Loucy (cell line): ENCODE results near the gene ARRDC2.
"Not testable (repeated sequence)": the region's sequence is repeated elsewhere in the genome, so short reads cannot be mapped to it uniquely, and the experiment has no call there.

ENCODE experiments used
- H2AFZ ChIP-seq: fragments of 200-600 bp; sonication (generic); 2 replicates; pipeline ENCODE4 v1.6.0; 2016; ENCODE audit warnings: antibody characterized with exemption, mild to moderate bottlenecking, low read length, moderate library complexity
- H3F3A ChIP-seq: fragments of 200-600 bp; 2 replicates; pipeline ENCODE4 v1.6.0; 2016; ENCODE audit warnings: antibody characterized with exemption, low read depth, mild to moderate bottlenecking
- H3K27me3 ChIP-seq: fragments of 200-600 bp; sonication (generic); 2 replicates; pipeline ENCODE4 v1.6.1; 2014; ENCODE audit warnings: low read length, mild to moderate bottlenecking; ENCODE audit not compliant: insufficient read depth, poor library complexity, severe bottlenecking
- H3K36me3 ChIP-seq: fragments of 200-600 bp; sonication (generic); 2 replicates; pipeline ENCODE4 v1.6.1; 2016; ENCODE audit warnings: low read length; ENCODE audit not compliant: insufficient read depth
- H3K4me1 ChIP-seq: fragments of 200-600 bp; sonication (generic); 2 replicates; pipeline ENCODE4 v1.5.1; 2014; ENCODE audit warnings: low read length, mild to moderate bottlenecking; ENCODE audit not compliant: insufficient read depth, poor library complexity, severe bottlenecking
- H3K4me2 ChIP-seq: fragments of 200-600 bp; sonication (generic); 2 replicates; pipeline ENCODE4 v1.6.0; 2014; ENCODE audit warnings: antibody characterized with exemption, low read length, low read depth, mild to moderate bottlenecking; ENCODE audit not compliant: poor library complexity, severe bottlenecking
- H3K4me3 ChIP-seq: fragments of 200-600 bp; sonication (generic); 2 replicates; pipeline ENCODE4 v1.5.1; 2014; ENCODE audit warnings: low read length, mild to moderate bottlenecking, mixed read lengths; ENCODE audit not compliant: poor library complexity, severe bottlenecking
- H3K79me2 ChIP-seq: fragments of 200-600 bp; sonication (generic); 2 replicates; pipeline ENCODE4 v1.6.1; 2014; ENCODE audit warnings: low read length; ENCODE audit not compliant: insufficient read depth
- H3K9ac ChIP-seq: fragments of 200-600 bp; sonication (generic); 2 replicates; pipeline ENCODE4 v1.6.0; 2014; ENCODE audit warnings: mild to moderate bottlenecking, low read depth, low read length, moderate library complexity; ENCODE audit not compliant: poor library complexity, severe bottlenecking
- H3K9me2 ChIP-seq: fragments of 200-600 bp; sonication (generic); replicated peaks from 2 replicates; pipeline ENCODE4 v1.6.1; 2016; ENCODE audit warnings: low read depth, low read length, mixed read lengths
- H3K9me3 ChIP-seq: fragments of 200-600 bp; sonication (generic); 2 replicates; pipeline ENCODE4 v1.6.1; 2014; ENCODE audit warnings: mild to moderate bottlenecking, antibody characterized with exemption, low read length, low read depth; ENCODE audit not compliant: insufficient read depth
- H4K20me1 ChIP-seq: fragments of 200-600 bp; sonication (generic); 2 replicates; pipeline ENCODE4 v1.6.0; 2014; ENCODE audit warnings: antibody characterized with exemption, low read length, mild to moderate bottlenecking; ENCODE audit not compliant: insufficient read depth, poor library complexity, severe bottlenecking
- EZH2phosphoT487 ChIP-seq: fragments of 200-600 bp; IDR thresholded peaks from 2 replicates; pipeline ENCODE4 v1.6.1; 2018; ENCODE audit warnings: antibody characterized with exemption, mild to moderate bottlenecking, moderate library complexity, borderline replicate concordance
- TF ChIP-seq, protein P1 (sequence below): fragments of 200-600 bp; sonication (generic); conservative IDR thresholded peaks from 2 replicates; pipeline ENCODE4 v1.5.1; 2014; ENCODE audit warnings: mild to moderate bottlenecking, antibody characterized with exemption, low read length

Gene ARRDC2

GRCh38 chr19:18002347-18002850, 5.6 kb upstream of the ARRDC2 start:
- Histone ChIP-seq H4K20me1 (peaks cover 15% of the 10 kb centered on the region), H3K27me3 (no peaks in the 10 kb centered on the region), H3K9ac (peak overlapping the region; percentile 81), H3K4me3 (peak overlapping the region; percentile 94), H3K4me2 (peak overlapping the region; percentile 98), H2AFZ (no peak overlapping the region), H3K9me3 (no peaks in the 10 kb centered on the region), H3K4me1 (peaks cover 18% of the 10 kb centered on the region), H3K79me2 (peaks cover 15% of the 10 kb centered on the region), H3K36me3 (no peaks in the 10 kb centered on the region), H3K9me2 (no peaks in the 10 kb centered on the region), H3F3A (no peaks in the 10 kb centered on the region)
- TF ChIP-seq, protein P1, sequence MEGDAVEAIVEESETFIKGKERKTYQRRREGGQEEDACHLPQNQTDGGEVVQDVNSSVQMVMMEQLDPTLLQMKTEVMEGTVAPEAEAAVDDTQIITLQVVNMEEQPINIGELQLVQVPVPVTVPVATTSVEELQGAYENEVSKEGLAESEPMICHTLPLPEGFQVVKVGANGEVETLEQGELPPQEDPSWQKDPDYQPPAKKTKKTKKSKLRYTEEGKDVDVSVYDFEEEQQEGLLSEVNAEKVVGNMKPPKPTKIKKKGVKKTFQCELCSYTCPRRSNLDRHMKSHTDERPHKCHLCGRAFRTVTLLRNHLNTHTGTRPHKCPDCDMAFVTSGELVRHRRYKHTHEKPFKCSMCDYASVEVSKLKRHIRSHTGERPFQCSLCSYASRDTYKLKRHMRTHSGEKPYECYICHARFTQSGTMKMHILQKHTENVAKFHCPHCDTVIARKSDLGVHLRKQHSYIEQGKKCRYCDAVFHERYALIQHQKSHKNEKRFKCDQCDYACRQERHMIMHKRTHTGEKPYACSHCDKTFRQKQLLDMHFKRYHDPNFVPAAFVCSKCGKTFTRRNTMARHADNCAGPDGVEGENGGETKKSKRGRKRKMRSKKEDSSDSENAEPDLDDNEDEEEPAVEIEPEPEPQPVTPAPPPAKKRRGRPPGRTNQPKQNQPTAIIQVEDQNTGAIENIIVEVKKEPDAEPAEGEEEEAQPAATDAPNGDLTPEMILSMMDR = no peak
- no peak for TF ChIP-seq EZH2phosphoT487

DNA sequence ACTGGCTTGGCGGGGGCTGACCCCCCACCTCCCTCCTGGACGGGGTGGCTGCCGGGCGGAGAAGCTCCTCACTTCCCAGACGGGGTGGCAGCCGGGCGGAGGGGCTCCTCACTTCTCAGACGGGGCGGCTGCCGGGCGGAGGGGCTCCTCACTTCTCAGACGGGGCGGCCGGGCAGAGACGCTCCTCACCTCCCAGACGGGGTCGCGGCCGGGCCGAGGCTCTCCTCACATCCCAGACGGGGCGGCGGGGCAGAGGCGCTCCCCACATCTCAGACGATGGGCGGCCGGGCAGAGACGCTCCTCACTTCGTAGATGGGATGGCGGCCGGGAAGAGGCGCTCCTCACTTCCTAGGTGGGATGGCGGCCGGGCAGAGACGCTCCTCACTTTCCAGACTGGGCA, 2.2 kb upstream of the ARRDC2 start:
- H4K20me1 ChIP-seq = peaks cover 18% of the 10 kb centered on the region
- not testable (repeated sequence) for H3K9me3 ChIP-seq, H3K27me3 ChIP-seq, H3K9me2 ChIP-seq, H2AFZ ChIP-seq, H3K9ac ChIP-seq, H3K4me2 ChIP-seq, H3F3A ChIP-seq, H3K4me3 ChIP-seq
- H3K79me2 ChIP-seq = peaks cover 15% of the 10 kb centered on the region
- H3K36me3 ChIP-seq = peaks cover 12% of the 10 kb centered on the region; the same call in 1 of the 2 replicates
- H3K4me1 ChIP-seq = peaks cover 20% of the 10 kb centered on the region

DNA sequence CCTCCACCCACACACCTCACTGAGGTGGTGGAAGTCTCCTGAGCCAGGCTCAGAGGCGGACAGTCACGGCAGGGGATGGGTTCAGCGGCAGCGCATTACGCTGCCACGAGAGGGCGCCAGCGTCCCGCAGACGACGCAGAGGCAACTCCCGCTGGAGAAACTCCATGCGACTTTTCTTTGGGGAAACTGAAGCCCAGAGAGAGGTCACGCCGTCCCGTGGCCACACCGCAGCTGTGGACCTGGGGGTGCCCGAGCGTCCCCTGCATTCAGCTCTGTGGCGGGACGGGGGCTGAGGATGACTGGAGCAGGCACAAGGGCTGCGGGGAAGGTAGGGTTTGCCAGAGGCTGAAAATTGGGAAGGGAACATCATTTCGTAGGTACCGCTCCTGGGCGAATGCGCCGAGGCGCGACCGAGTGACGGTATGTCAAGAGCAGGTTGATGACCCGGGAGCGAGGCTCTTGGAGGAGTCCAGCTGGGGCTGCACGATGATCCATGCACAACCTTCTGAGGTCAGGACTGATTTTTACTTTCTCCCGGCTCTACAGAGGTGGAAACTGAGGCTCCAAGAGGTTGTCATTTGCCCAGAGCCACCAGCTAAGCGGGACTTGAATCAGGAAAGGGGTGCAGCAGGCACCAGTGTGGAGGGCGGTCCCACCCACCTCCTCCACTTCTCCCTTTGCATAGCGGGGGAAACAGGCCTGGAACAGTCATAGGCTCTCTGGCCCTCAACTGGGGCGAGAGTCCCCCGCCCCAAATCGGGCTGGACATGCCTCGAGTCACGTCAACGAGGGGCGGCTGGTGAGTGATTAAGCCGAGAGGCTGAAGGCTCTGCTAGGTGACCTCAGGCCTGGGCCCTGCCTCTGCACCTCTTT, 690 bp upstream of the ARRDC2 start:
- Histone ChIP-seq H3K9ac (peak overlapping the region; percentile 17), H4K20me1 (peaks cover 10% of the 10 kb centered on the region), H3K36me3 (peaks cover 21% of the 10 kb centered on the region; the same call in 1 of the 2 replicates), H3K79me2 (peaks cover 4% of the 10 kb centered on the region; the same call in 1 of the 2 replicates), H3F3A (no peaks in the 10 kb centered on the region), H3K9me3 (no peaks in the 10 kb centered on the region), H3K27me3 (no peaks in the 10 kb centered on the region), H3K4me2 (peak overlapping the region; percentile 92), H3K4me3 (peak overlapping the region; percentile 69), H3K9me2 (no peaks in the 10 kb centered on the region), H2AFZ (no peak overlapping the region), H3K4me1 (peaks cover 11% of the 10 kb centered on the region)
- TF ChIP-seq EZH2phosphoT487 = no peak
- TF ChIP-seq, protein P1 = peak; percentile 96
